ENCODE results near the gene UNC5A. TPM values are rescaled to one million over a fixed set of nuclear protein-coding genes. Genes with fewer than 3 reads are reported as not detected.

The UNC5A gene
- total and polyA plus RNA-seq, 10 of the 15 experiments (the other 5 are each of a cell fraction or from before 2014, with no cell fraction given) = not detected

GRCh38 chr5:176862330-176862995, 52.1 kb downstream of the UNC5A start:
- ChIA-PET SMC1A (ENCODE audit: uncharacterized antibody, unreplicated experiment) (no interaction called here), CTCF (no interaction called here), RAD21 (ENCODE audit: unreplicated experiment) (no interaction called here), POLR2A (no interaction called here)
- Histone ChIP-seq H3K79me2 (ENCODE audit: control insufficient read depth, insufficient read depth, low read length) (no peaks in the 10 kb centered on the region), H4K20me1 (ENCODE audit: control insufficient read depth, insufficient read depth) (no peaks in the 10 kb centered on the region; the same call in 1 of the 2 replicates), H3K9ac (ENCODE audit: control insufficient read depth, insufficient read depth, low read length) (no peak overlapping the region), H3K4me2 (ENCODE audit: control insufficient read depth, insufficient read depth) (no peak overlapping the region), H3K27ac (ENCODE audit: control insufficient read depth, insufficient read depth) (no peak overlapping the region), H3K36me3 (ENCODE audit: control insufficient read depth in 2 of 2, insufficient read depth in 2 of 2, low read length in 1 of 2) (no peaks in the 10 kb centered on the region), H3K4me3 (no peak overlapping the region), H3K4me1 (ENCODE audit: control insufficient read depth, insufficient read depth, low read length) (no peaks in the 10 kb centered on the region), H3K27me3 (replicated peaks in 1 of 2; ENCODE audit: control insufficient read depth in 2 of 2, insufficient read depth in 2 of 2, low read length in 1 of 2) (peaks cover 3 to 4% of the 10 kb centered on the region in 2 experiments; a peak in 3 of 4 replicates), H3K9me3 (replicated peaks; ENCODE audit: control insufficient read depth, insufficient read depth, low read length) (no peaks in the 10 kb centered on the region), H2AFZ (ENCODE audit: control insufficient read depth, low read depth, low read length) (no peak overlapping the region)
- no peak for DNase-seq (ENCODE audit: low read depth, low spot score)
- in situ Hi-C loops (cut with MboI) = no loop called here
- TF ChIP-seq NKRF (conservative IDR thresholded peaks at IDR 0.05) (no peak), SMC3 (IDR thresholded peaks at IDR 0.05; ENCODE audit: borderline replicate concordance, low read length) (no peak), CEBPB (IDR thresholded peaks at IDR 0.05; ENCODE audit: borderline replicate concordance in 1 of 2, low read depth in 2 of 2, low read length in 2 of 2) (no peak), POLR2AphosphoS5 (IDR thresholded peaks at IDR 0.05; ENCODE audit: low read length) (no peak), CBX5 (IDR thresholded peaks at IDR 0.05; ENCODE audit: low read depth) (no peak), ZZZ3 (IDR thresholded peaks at IDR 0.05; ENCODE audit: control insufficient read depth, insufficient read length, low read depth) (no peak), ZNF687 (IDR thresholded peaks at IDR 0.05) (no peak), EED (IDR thresholded peaks at IDR 0.05; ENCODE audit: low read depth) (no peak), ASH2L (IDR thresholded peaks at IDR 0.05; ENCODE audit: borderline replicate concordance, low read depth) (no peak), RFX5 (IDR thresholded peaks at IDR 0.05; ENCODE audit: low read depth, low read length) (no peak), SKIL (IDR thresholded peaks at IDR 0.05; ENCODE audit: low read depth, poor library complexity, severe bottlenecking) (no peak), EZH2 (IDR thresholded peaks at IDR 0.05; ENCODE audit: borderline replicate concordance, control insufficient read depth, low read depth, low read length) (no peak), NR2F1 (conservative IDR thresholded peaks at IDR 0.05) (no peak), RELA (IDR thresholded peaks at IDR 0.05; ENCODE audit: borderline replicate concordance, partially characterized antibody) (no peak)
- WGBS (ENCODE audit: insufficient coverage, insufficient replicate concordance, low lambda C conversion rate, missing lambda C conversion rate) = 18% methylated on average over 28 of the region's 28 CpGs
- intact Hi-C loops (cut with micrococcal nuclease; ENCODE audit: unreplicated experiment) = no loop called here
- no peak for ATAC-seq
- FAIRE-seq = no peak
- no TSS peak for BruUV-seq (replicated peaks)

Data from GM12878 (cell line).